Gastroesophageal sphincter (tissue), 4 donors: ENCODE measurements around the gene CCSER2. TPM values are rescaled to one million over a fixed set of nuclear protein-coding genes. Genes with fewer than 3 reads are reported as not detected.

Source experiments
- ATAC-seq: fragments of 150-250 bp; one replicate; pipeline ENCODE4 v1.9.1; 2016; ENCODE audit warnings: mild to moderate bottlenecking, moderate library complexity
- H3K27ac ChIP-seq, 4 donors: fragments of 200-600 bp; sonication (generic) in 3 of 4; 1 replicate in 3 of 4; 2 replicates in 1 of 4; pipeline ENCODE4 v1.5.1; 2016 to 2019
- H3K27me3 ChIP-seq: fragments of 200-600 bp; sonication (generic); one replicate; pipeline ENCODE4 v1.5.1; 2019
- H3K36me3 ChIP-seq, 2 donors: fragments of 200-600 bp; sonication (generic); one replicate each; pipeline ENCODE4 v1.5.1; 2019; ENCODE audit warnings: control low read depth in 1 of 2
- H3K4me1 ChIP-seq, 3 donors: fragments of 200-600 bp; sonication (generic); 1 replicate in 2 of 3; 2 replicates in 1 of 3; pipeline ENCODE4 v1.5.1; 2016 to 2019; ENCODE audit warnings: control low read depth in 2 of 3
- H3K4me3 ChIP-seq, 2 donors: fragments of 200-600 bp; sonication (generic); one replicate each; pipeline ENCODE4 v1.5.1; 2019; ENCODE audit warnings: mild to moderate bottlenecking in 1 of 2, moderate library complexity in 1 of 2
- H3K9me3 ChIP-seq, 3 donors: fragments of 200-600 bp; sonication (generic); one replicate each; pipeline ENCODE4 v1.5.1; 2017 to 2019; ENCODE audit warnings: control low read depth in 2 of 3
- CTCF ChIP-seq, 4 experiments: fragments of 200-600 bp in 2 of 4; fragments of 450-650 bp in 2 of 4; sonication (generic) in 1 of 4; IDR thresholded peaks; one replicate each; pipeline ENCODE4 v1.5.1; 2017 to 2019; ENCODE audit warnings: antibody characterized with exemption in 4 of 4, mild to moderate bottlenecking in 2 of 4, moderate library complexity in 2 of 4
- EP300 ChIP-seq: sonication (generic); formaldehyde crosslinking; IDR thresholded peaks from one replicate; pipeline ENCODE4 v1.6.1; 2017; ENCODE audit warnings: antibody characterized with exemption, mild to moderate bottlenecking
- POLR2A ChIP-seq, 2 donors: fragments of 450-650 bp; IDR thresholded peaks; one replicate each; pipeline ENCODE4 v1.6.1; 2017; ENCODE audit warnings: antibody characterized with exemption in 2 of 2, mild to moderate bottlenecking in 2 of 2, moderate library complexity in 1 of 2
- POLR2AphosphoS5 ChIP-seq: sonication (generic); formaldehyde crosslinking; IDR thresholded peaks from one replicate; pipeline ENCODE4 v1.6.1; 2017; ENCODE audit warnings: antibody characterized with exemption
- WGBS, 2 donors: methylation state at CpG; one replicate each; pipeline ENCODE4 v1.1.5; 2018; ENCODE audit warnings: low coverage in 1 of 2; 5-methylcytosine and 5-hydroxymethylcytosine counted together
- total RNA-seq, 4 donors: library from RNA; depleted of rRNA; stranded (reverse); fragments of >200 nt; gene quantifications; one replicate each; pipeline ENCODE4 v1.1.0, GENCODE V29; 2016

The CCSER2 gene
- total RNA-seq, 4 donors from 2014 or later = 64.5 to 93.5 (median 83.3) TPM

GRCh38 chr10:84370283-84370682, 41.9 kb downstream of the CCSER2 start:
- no peak for ATAC-seq
- Histone ChIP-seq H3K36me3 (peaks cover 0 to 34% of the 10 kb centered on the region in 2 donors), H3K27ac (no peak overlapping the region), H3K4me1 (peaks cover 0 to 19% (median 0%) of the 10 kb centered on the region in 3 donors), H3K27me3 (no peaks in the 10 kb centered on the region), H3K9me3 (no peaks in the 10 kb centered on the region), H3K4me3 (no peak overlapping the region)
- TF ChIP-seq POLR2AphosphoS5 (no peak), CTCF (IDR thresholded peaks at IDR 0.05) (no peak), EP300 (no peak), POLR2A (IDR thresholded peaks at IDR 0.05) (no peak)
- 67 to 100% methylated on average over 1 of the region's 1 CpG for WGBS, 2 donors

GRCh38 chr10:84371944-84372343, 43.6 kb downstream of the CCSER2 start:
- Histone ChIP-seq H3K27ac (no peak overlapping the region), H3K27me3 (no peaks in the 10 kb centered on the region), H3K9me3 (no peaks in the 10 kb centered on the region), H3K4me3 (no peak overlapping the region), H3K4me1 (peaks cover 0 to 7% (median 0%) of the 10 kb centered on the region in 3 donors), H3K36me3 (peaks cover 0 to 34% of the 10 kb centered on the region in 2 donors)
- 88 to 94% methylated on average over 2 of the region's 2 CpGs for WGBS, 2 donors
- TF ChIP-seq POLR2A (IDR thresholded peaks at IDR 0.05) (no peak), POLR2AphosphoS5 (no peak), EP300 (no peak), CTCF (IDR thresholded peaks at IDR 0.05) (no peak)
- no peak for ATAC-seq

GRCh38 chr10:84373000-84373399, 44.6 kb downstream of the CCSER2 start:
- no peak for TF ChIP-seq CTCF (IDR thresholded peaks at IDR 0.05)
- no peak for TF ChIP-seq POLR2AphosphoS5
- no peak for TF ChIP-seq EP300
- no peak for TF ChIP-seq POLR2A (IDR thresholded peaks at IDR 0.05)
- Histone ChIP-seq H3K27me3 (no peaks in the 10 kb centered on the region), H3K9me3 (no peaks in the 10 kb centered on the region), H3K4me1 (peaks cover 0 to 4% (median 0%) of the 10 kb centered on the region in 3 donors), H3K4me3 (no peak overlapping the region), H3K27ac (no peak overlapping the region), H3K36me3 (peaks cover 0 to 34% of the 10 kb centered on the region in 2 donors)
- 83 to 89% methylated on average over 2 of the region's 2 CpGs for WGBS, 2 donors
- ATAC-seq = no peak

GRCh38 chr10:84374455-84374854, 46.1 kb downstream of the CCSER2 start:
- no peaks in the 10 kb centered on the region for H3K4me1 ChIP-seq
- no peaks in the 10 kb centered on the region for H3K27me3 ChIP-seq
- no peak overlapping the region for H3K4me3 ChIP-seq
- no peaks in the 10 kb centered on the region for H3K9me3 ChIP-seq
- H3K27ac ChIP-seq = no peak overlapping the region
- no peak for ATAC-seq
- TF ChIP-seq CTCF (IDR thresholded peaks at IDR 0.05) (no peak), POLR2AphosphoS5 (no peak), EP300 (no peak), POLR2A (IDR thresholded peaks at IDR 0.05) (no peak)
- 75 to 76% methylated on average over 2 of the region's 2 CpGs for WGBS, 2 donors
- peaks cover 0 to 34% of the 10 kb centered on the region in 2 donors for H3K36me3 ChIP-seq

- Histone ChIP-seq H3K4me1 (no peaks in the 10 kb centered on the region), H3K27ac (no peak overlapping the region), H3K4me3 (no peak overlapping the region), H3K27me3 (no peaks in the 10 kb centered on the region), H3K9me3 (no peaks in the 10 kb centered on the region), H3K36me3 (peaks cover 0 to 34% of the 10 kb centered on the region in 2 donors)
- ATAC-seq = no peak
- TF ChIP-seq EP300 = no peak
- peak; percentile 61 to 76 (median 70) for TF ChIP-seq CTCF (IDR thresholded peaks at IDR 0.05)
Measured at GRCh38 chr10:84375011-84375410, 46.6 kb downstream of the CCSER2 start.
